Measurements from ENCODE around the gene ADGRG1. TPM values are rescaled to one million over a fixed set of nuclear protein-coding genes. Genes with fewer than 3 reads are reported as not detected.

ADGRG1 gene
- total and polyA plus RNA-seq, 2 donors (not counting 1 experiment from before 2014, with no cell fraction given) = 1.6 to 1.8 TPM

DNA sequence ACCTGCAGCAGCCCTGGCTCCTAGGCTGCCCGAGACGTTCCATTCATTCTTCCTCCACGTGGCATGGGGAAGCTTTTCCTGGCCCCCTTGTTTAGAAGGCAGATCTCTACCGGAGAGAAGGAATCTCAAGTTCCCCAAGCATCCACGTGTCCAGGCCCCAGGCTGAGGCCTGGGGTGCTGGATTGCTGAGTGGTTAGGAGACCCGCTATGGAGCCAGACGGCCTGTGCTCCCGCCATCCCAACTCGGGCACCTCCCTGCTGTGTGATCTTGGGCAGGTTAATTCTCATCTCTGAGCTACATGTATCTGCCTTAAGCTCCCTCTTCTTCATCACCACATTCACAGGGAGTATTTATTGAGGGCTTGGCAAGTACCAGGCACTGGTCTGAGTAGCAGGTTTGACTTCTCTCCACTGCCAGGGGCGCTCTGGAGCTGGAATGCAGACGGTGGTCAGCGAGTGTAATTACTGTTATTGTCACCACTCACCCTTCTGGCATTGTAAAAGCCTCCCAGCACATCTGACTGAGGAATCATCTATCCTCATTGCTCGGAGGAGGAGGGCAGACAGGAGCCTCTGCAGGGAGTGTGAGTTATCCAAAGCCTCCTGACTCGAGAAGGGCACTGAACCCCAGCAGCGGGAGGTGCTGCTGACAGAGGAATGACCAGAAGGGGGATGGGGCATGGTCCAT, 1.1 kb upstream of the ADGRG1 start:
- Histone ChIP-seq H3K79me2 (ENCODE audit: control insufficient read depth, insufficient read depth, low read length) (peaks cover 3% of the 10 kb centered on the region), H4K20me1 (ENCODE audit: control insufficient read depth, extremely low read depth, insufficient read depth, low read length) (no peaks in the 10 kb centered on the region), H3K4me2 (ENCODE audit: extremely low read depth, insufficient read depth, low read length) (peak overlapping the region; percentile 38), H3K27me3 (ENCODE audit: control insufficient read depth, insufficient read depth, low read length) (no peaks in the 10 kb centered on the region), H3K9me3 (ENCODE audit: control insufficient read depth, insufficient read depth, low read depth, low read length) (no peaks in the 10 kb centered on the region), H3K9ac (ENCODE audit: insufficient read depth, low read length) (no peak overlapping the region), H3K4me1 (ENCODE audit: control insufficient read depth, extremely low read depth, insufficient read depth, low read length) (peaks cover 25% of the 10 kb centered on the region), H2AFZ (ENCODE audit: low read length) (no peak overlapping the region), H3K27ac (ENCODE audit: insufficient read depth, low read length) (peak overlapping the region; percentile 96), H3K36me3 (ENCODE audit: control insufficient read depth, insufficient read depth, low read length) (no peaks in the 10 kb centered on the region), H3K4me3 (replicated peaks in 1 of 4; ENCODE audit: control extremely low read depth in 1 of 4, insufficient read depth in 1 of 4, low read depth in 3 of 4, low read length in 4 of 4) (no peak overlapping the region)
- no peak for TF ChIP-seq EZH2 (IDR thresholded peaks at IDR 0.05; ENCODE audit: low read length, missing control alignments)
- TF ChIP-seq, protein P1, sequence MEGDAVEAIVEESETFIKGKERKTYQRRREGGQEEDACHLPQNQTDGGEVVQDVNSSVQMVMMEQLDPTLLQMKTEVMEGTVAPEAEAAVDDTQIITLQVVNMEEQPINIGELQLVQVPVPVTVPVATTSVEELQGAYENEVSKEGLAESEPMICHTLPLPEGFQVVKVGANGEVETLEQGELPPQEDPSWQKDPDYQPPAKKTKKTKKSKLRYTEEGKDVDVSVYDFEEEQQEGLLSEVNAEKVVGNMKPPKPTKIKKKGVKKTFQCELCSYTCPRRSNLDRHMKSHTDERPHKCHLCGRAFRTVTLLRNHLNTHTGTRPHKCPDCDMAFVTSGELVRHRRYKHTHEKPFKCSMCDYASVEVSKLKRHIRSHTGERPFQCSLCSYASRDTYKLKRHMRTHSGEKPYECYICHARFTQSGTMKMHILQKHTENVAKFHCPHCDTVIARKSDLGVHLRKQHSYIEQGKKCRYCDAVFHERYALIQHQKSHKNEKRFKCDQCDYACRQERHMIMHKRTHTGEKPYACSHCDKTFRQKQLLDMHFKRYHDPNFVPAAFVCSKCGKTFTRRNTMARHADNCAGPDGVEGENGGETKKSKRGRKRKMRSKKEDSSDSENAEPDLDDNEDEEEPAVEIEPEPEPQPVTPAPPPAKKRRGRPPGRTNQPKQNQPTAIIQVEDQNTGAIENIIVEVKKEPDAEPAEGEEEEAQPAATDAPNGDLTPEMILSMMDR (conservative IDR thresholded peaks at IDR 0.05 in 1 of 2, IDR thresholded peaks at IDR 0.05 in 1 of 2; ENCODE audit: low read depth in 1 of 2, low read length in 2 of 2) = peak; percentile 16 to 38
- DNase-seq (ENCODE audit: low read depth in 2 of 2) = peak; percentile 53 to 91

DNA sequence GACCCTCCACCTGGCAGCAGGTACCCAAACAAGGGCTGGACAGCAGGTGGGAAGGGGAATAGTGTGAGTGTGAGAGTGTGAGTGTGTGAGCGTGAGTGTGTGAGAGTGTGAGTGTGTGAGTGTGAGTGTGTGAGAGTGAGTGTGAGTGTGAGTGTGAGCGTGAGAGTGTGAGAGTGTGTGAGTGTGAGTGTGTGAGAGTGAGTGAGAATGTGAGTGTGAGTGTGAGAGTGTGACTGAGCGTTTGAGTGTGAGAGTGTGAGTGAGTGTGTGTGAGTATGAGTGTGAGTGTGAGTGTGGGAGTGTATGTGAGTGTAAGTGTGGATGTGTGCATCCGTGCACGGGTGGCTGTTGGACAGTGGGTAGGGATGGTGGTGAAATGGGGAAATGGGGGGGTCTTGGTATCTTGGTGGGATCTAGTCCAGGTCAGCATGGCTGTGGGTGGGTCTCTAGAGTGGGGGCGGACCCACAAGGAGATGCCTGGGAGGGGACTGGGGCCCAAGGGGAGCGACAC, 408 bp downstream of the ADGRG1 start:
- DNase-seq (ENCODE audit: low read depth in 2 of 2) = no peak
- Histone ChIP-seq H3K27ac (ENCODE audit: insufficient read depth, low read length) (peak overlapping the region; percentile 96), H3K9me3 (ENCODE audit: control insufficient read depth, insufficient read depth, low read depth, low read length) (no peaks in the 10 kb centered on the region), H3K4me1 (ENCODE audit: control insufficient read depth, extremely low read depth, insufficient read depth, low read length) (peaks cover 30% of the 10 kb centered on the region), H2AFZ (ENCODE audit: low read length) (peak overlapping the region; percentile 3), H3K9ac (ENCODE audit: insufficient read depth, low read length) (peak overlapping the region; percentile 61), H4K20me1 (ENCODE audit: control insufficient read depth, extremely low read depth, insufficient read depth, low read length) (no peaks in the 10 kb centered on the region), H3K4me2 (ENCODE audit: extremely low read depth, insufficient read depth, low read length) (peak overlapping the region; percentile 91), H3K79me2 (ENCODE audit: control insufficient read depth, insufficient read depth, low read length) (peaks cover 3% of the 10 kb centered on the region), H3K36me3 (ENCODE audit: control insufficient read depth, insufficient read depth, low read length) (no peaks in the 10 kb centered on the region), H3K4me3 (replicated peaks in 1 of 4; ENCODE audit: control extremely low read depth in 1 of 4, insufficient read depth in 1 of 4, low read depth in 3 of 4, low read length in 4 of 4) (peak overlapping the region; percentile 20 to 44 (median 30)), H3K27me3 (ENCODE audit: control insufficient read depth, insufficient read depth, low read length) (no peaks in the 10 kb centered on the region)
- no peak for TF ChIP-seq EZH2 (IDR thresholded peaks at IDR 0.05; ENCODE audit: low read length, missing control alignments)
- TF ChIP-seq, protein P1 (conservative IDR thresholded peaks at IDR 0.05 in 1 of 2, IDR thresholded peaks at IDR 0.05 in 1 of 2; ENCODE audit: low read depth in 1 of 2, low read length in 2 of 2) = no peak

DNA sequence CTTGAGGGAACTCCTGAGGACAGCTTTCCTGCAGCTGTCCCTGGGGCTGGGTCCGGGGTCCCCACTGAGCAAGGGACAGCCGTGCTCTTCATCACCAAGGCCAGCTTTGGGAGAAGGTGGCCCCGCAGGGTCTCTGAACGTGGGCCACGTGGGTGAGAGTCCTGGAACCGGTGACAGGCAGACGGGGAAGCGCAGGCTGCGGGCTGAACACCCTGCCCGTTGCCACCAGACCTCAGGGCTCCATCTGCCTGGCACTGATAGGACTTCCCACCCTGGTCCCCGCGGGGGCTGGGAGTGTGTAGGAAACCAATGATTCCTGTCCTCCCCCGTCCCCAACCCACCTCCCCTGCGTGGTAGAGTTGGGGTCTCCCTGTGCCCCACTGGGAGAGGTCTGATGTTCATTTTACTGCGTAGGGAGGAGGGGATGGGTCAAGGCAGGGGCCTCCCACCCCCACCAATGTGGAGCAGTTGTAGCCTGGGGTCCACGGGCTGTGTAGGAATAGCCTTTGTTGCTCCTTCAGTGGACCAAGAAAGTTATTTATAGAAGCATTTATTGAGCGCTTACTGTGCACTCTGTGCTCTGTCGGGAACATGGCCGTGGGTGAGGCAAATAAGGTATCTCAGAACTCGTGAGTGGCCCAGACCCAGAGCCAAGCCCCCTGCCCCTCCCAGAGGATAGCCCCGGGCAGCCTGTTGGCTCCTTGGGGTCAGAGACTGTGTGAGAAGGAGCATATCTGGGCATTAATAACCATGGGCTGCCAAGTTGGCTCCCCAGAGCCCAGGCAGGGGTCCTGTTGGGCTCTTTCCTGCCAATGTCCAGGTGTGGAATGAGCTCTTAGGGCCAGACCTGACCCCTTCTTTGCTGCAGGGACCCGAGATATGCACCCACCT, 1.3 kb downstream of the ADGRG1 start:
- Histone ChIP-seq H3K4me2 (ENCODE audit: extremely low read depth, insufficient read depth, low read length) (no peak overlapping the region), H3K36me3 (ENCODE audit: control insufficient read depth, insufficient read depth, low read length) (no peaks in the 10 kb centered on the region), H3K4me1 (ENCODE audit: control insufficient read depth, extremely low read depth, insufficient read depth, low read length) (peaks cover 28% of the 10 kb centered on the region), H3K9ac (ENCODE audit: insufficient read depth, low read length) (no peak overlapping the region), H3K27me3 (ENCODE audit: control insufficient read depth, insufficient read depth, low read length) (no peaks in the 10 kb centered on the region), H3K9me3 (ENCODE audit: control insufficient read depth, insufficient read depth, low read depth, low read length) (no peaks in the 10 kb centered on the region), H3K27ac (ENCODE audit: insufficient read depth, low read length) (no peak overlapping the region), H4K20me1 (ENCODE audit: control insufficient read depth, extremely low read depth, insufficient read depth, low read length) (no peaks in the 10 kb centered on the region), H3K4me3 (replicated peaks in 1 of 4; ENCODE audit: control extremely low read depth in 1 of 4, insufficient read depth in 1 of 4, low read depth in 3 of 4, low read length in 4 of 4) (no peak overlapping the region), H3K79me2 (ENCODE audit: control insufficient read depth, insufficient read depth, low read length) (peaks cover 3% of the 10 kb centered on the region), H2AFZ (ENCODE audit: low read length) (no peak overlapping the region)
- DNase-seq (ENCODE audit: low read depth in 2 of 2) = no peak
- TF ChIP-seq, protein P1 (conservative IDR thresholded peaks at IDR 0.05 in 1 of 2, IDR thresholded peaks at IDR 0.05 in 1 of 2; ENCODE audit: low read depth in 1 of 2, low read length in 2 of 2) = no peak
- no peak for TF ChIP-seq EZH2 (IDR thresholded peaks at IDR 0.05; ENCODE audit: low read length, missing control alignments)
